ENCODE results near the gene LRRFIP1.

Gene LRRFIP1

DNA sequence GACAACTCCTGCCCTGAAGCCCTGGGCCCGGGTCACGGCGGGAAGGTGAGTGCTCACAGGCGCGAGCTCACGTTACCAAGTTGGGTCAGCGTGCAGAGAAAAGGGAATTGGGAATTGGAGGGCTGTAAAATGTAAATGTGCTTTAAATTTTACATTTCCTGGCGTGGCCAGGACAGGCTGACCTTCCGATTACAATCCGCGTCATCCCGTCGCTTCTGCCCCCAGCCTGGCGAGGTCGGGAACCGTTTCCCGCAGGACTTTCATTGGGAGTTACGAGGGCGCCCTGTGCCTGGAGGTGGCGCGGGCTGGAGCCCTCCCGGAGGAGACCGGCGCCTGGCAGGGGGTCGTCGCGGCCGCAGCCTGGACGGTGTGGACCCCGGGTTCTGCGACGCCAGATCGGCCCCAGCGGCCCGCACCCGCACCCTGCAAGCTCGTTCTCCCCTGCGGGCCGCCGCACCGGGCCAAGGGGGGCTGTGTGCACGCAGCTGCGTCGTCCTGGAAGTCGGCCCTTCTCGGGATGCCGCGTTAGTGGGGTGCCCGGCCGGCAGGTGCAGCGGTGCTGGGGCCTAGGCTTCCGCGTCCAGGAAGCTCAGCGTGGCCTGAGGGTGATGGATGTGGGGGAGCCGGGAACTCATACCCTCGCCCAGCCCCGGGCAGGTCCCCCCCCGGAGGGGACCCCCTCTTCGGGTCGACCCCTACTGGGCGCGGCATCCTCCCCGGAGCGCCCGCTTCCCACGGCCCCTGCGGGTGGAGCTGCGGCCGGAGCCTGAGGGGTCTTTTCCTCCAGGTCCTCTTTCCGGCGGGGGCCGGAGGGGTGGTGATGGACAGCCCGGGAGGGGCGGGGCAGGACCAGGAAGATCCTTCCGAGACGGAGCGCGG is 63.9 kb downstream of the LRRFIP1 start:
- peak; percentile 58 for DNase-seq

DNA sequence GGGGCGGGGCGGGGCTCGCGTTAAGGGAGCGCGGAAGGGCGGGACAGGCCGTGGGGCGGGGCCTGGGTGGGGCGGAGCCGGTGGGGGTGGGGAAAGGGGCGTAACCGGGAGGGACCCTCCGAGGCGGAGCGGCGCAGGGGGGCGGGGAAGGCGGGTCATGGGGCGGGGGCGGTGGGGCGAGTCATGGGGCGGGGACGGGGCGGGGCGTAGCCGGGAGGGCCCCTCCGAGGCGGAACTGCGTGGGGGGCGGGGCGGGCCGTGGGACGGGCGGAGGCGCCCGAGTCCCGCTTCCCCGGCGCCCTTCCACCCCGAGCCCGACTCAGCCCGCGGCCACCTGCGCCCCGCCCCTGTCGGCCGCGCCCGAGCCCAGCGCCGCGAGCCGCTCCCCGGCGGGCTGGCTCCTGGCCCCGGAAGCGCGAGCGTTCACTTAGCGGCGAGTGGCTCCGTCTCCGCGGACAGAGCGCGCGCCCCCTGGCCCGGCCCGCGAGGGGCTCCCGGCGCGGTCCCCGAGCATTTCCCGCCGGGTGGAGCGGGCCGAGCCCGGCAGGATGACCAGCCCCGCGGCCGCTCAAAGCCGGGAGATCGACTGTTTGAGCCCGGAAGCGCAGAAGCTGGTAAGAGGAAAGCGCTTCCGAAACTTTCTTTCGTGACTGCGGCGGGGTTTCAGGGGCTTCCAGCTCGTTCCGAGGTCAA is 64.7 kb downstream of the LRRFIP1 start:
- peak; percentile 97 for DNase-seq

DNA sequence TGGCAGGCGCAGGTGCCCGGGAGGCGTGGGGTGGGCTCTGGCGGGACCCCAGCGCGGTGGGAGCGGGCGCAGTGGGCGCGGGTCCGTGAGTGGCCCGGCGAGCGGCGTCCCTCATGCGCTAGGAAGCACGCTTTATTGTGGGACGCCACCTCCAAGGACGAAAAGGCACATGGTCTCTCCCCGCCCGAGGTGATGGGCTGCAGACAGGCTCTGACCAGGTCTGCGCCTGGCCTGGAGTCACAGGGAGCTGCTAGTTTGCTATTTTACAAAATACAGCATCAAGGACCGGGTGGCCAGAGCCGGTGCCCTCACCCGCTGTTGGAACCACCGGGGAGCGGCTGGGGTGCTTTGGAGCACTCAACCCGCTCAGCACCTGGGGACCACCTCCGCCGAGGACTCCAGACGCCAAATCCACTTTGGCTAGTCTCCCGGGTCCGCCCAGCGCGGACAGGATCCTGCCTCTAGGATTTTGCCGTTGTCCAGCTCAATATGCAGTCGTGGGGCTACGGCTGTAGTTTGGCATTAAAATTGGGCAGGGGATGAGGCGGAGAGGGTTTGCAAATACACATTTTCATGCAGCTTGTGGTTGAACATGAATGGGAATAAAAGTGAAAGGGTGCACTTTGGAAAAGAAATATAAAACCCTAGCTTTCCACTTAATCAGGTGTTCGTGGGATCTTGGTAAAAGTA is 65.4 kb downstream of the LRRFIP1 start:
- peak; percentile 58 for DNase-seq

DNA sequence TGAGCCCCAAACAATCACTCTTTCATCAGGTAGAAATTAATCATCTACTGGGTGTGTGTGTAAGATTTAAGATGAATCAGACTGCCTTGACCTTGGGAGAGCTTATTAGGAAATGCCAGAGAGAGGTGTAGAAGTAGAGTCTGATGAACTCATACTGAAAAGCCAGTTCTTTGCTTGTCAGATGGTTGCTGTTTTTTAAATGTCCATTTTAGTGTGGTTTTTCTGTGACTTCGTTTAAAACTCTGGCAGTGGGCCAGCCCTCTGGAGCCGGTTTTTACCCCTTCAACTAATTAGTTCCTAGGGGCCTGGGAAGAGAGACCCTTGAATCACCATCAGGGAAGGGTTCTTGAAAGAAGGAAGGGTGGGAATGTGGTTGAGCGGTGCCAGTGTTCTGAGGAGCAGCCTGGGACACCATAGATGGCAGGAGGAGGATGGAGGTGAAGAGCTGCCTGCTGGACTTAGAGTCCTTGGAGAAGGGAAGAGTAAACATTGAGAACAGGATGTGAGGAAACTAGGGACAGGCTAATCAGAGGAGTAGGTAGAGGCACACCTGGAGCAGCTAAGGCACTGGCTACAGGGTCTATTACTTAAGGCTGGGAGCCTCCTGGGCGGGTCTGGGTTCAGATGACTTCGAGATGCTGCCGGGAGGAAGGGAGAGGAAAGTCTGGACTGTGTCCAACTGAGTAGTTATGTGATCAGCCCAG is 66.1 kb downstream of the LRRFIP1 start:
- DNase-seq: peak; percentile 71

DNA sequence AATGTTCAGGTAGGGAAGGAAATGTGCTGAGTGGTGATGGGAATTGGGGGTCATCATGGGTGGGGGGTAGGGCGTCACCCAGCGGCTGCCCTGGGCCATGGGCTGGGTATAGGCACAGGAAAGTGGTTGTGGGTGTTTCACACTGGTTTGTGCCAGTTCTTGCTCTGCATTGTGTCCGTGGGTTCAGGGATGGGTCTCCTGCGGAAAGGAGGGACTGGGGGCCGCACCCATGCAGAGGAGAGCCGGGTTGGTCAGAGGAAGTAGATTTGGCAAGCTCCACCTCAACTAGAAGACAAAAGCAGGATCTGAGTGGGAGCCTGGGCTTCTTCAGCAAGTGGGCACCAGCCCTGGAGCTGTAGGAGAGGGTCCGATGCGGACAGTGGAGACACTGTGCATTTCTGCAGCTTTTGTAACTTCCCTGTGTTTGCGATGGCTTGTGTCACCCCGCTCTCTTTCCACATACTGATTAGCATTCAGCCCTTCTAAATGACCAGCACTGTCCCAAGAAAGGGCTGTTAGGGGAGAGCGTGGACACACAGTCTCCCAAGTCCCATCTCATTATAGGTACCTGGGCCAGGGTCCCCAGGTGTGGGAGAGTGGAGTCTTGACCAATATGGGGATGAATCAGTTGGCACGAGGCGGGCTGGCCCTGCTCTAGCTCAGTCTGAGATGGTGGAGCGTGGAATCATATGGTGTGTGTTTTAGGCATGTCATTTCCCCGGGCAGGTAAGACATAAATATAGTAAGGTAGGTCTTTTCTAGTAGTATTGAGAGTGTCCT is 67.2 kb downstream of the LRRFIP1 start:
- peak; percentile 75 for DNase-seq

DNA sequence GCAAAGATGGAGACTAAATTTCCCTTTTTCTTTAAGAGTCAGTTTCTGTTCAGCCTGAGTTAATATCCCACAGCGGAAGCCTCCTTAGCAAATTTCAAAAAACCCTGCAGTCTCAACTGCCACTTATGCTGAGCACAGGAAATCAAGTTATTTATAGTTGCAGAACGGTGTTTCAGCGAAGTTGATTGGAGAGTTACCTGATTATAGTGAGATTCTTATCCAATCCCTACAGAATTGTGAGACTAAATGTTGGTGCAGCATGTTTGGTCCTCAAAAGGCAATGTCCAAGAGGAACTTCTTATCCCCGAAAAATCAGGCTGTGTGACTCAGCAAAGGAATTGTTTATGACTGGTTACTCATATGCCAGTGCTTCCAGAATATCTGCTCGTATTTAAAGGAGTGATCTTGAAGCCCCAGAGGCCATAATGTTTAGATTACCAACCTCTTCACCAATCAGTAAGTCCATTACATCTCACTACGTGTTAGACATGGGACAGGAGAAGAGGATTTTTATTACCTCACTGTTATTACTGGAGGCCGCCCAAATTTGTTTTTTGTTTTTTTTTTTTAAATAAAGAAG is 67.9 kb downstream of the LRRFIP1 start:
- DNase-seq: peak; percentile 77

DNA sequence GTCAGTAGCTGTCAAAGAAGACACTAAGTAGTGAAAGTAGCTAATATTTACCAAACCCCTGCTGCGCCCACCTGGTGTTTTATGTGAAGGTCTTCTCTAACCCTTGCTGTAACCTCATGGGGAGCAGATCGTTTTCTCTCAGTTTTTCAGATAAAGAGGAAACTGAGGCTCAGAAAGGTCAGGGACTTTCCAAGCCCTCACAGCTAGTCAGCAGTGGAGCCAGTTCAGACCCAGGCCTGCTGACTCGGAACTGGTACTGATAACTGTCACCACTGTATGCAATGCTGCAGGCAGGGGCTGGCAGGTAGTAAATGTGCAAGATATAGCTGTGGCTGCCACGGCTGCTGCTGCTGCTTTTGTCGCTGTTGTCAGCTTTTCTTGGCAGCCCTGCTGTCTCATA is 69.1 kb downstream of the LRRFIP1 start:
- peak; percentile 36 for DNase-seq

- DNase-seq: peak; percentile 64
Observed at GRCh38 chr2:237697586-237698357, 70.4 kb downstream of the LRRFIP1 start.

- DNase-seq: no peak
Observed at GRCh38 chr2:237698358-237698694, 70.9 kb downstream of the LRRFIP1 start.

DNA sequence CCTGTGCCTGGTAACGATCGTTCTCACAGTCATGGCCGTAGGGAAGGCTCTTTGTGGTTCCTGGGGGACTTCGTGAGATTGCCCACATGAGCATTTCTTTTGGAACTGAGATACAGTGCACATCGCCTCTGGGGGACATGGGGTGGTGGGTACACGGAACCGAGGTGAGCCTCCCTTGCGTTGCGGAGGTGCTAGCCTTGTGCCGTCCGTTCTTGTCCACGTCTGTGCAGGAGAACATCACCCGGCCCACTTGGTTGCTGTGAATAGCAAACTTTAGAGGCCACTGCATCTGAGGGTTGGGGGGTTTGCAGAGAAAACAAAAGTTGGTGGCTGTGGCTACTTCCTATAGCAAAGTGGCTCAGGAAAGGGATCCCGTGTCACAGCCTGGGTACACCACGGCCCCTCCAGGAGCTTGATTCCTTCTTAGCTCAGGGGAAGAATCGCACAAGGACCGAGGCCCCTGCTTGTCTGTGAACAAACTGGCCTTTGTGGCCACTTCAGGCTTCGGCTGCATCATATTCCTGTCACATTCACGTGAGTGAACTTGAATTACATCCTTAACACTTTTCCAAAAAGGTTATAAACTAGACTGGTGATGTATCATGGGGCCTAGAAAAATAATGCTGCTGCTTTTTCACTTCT is 72.6 kb downstream of the LRRFIP1 start:
- no peak for DNase-seq

- peak; percentile 69 for DNase-seq
Observed at GRCh38 chr2:237700512-237701032, 73.2 kb downstream of the LRRFIP1 start.

DNA sequence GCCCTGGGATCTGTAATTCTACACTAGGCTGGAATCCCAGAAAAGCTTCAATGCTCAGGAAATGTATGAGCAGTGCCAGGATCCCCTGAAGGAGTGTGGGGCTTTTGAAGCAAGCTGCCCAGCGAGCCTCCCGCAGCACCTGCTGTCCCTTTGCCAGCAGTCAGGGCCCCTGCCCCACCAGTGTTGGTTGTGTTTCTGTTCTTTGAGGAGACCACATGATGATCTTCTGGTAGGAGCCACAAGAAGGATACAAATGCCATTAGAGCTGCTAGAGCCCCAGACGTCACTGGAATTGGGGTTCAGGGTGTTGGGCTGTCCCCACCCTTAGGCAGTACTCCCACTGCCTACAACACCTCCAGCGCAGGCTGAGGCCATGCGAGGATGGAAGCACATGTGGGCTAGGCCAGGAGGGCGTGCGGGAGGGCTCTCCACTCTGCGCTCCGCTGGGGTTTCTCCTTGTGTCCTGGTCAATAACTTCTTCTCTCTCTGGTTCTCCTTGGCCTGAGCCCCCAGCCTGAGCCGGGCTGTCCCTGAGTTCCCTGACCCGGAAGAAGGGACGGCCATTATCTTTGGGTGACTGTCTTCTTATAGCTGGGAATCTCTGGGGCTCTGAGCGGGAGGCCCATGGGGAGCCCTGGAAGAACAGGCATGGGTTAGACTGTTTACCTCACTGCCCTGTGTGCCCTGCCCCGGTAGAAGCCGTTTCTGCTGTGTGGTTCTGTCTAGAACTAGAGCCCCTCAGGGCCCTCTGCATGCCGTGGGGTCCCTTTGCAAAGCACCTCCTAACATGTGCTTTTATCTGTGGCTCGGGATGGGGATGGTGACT is 73.9 kb downstream of the LRRFIP1 start:
- DNase-seq: no peak

- DNase-seq: peak; percentile 78
Observed at GRCh38 chr2:237701859-237702390, 74.5 kb downstream of the LRRFIP1 start.

DNA sequence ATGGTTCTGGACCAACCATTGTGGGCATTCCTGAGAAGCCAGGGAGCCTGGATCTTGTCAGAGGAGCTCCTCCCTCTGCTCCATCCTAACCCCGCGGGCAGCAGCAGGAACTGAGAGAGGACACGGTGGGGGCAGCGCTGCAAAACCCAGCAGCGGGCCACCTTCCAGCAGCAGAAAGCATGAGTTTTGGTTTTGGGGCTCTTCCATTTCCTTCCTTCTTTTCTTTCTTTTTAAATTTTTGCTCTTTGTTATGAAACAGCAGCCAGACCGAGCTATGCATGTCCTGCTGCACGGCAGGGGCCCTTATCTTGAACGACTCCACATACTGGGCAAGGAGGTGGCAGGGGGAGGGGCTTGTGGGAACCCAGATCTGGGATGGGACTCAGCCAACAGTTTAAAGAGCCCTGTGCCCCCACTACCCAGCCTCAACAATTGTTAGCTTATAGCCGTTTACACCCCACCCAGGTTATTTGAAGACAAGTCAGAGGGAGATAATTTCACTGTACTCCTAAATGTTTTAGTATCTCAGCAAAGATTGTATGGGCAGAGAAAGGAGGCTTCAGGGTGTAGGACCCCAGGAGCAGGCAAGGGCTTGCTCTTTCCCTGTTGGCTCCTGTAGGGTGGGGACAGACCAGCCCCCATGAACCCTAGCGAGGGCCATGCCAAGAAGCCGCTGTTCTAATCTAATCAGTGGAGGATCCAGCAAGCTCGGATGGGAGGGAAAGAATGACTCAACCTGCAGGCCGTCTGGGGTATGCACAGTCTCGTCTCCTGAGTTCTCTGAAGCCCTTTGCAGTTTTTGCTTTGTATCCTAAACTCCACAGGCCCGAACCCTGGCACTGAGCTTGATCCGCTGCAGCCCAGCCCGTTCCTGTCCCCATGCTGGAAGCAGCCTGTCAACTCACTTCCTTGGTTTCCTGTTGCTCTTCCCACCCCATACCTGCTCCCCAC is 75.3 kb downstream of the LRRFIP1 start:
- DNase-seq: peak; percentile 95

- DNase-seq: peak; percentile 63
Observed at GRCh38 chr2:237704501-237705434, 77.4 kb downstream of the LRRFIP1 start.

GRCh38 chr2:237706257-237706656 is 78.9 kb downstream of the LRRFIP1 start:
- DNase-seq: no peak

- DNase-seq: no peak
Observed at GRCh38 chr2:237708065-237708398, 80.6 kb downstream of the LRRFIP1 start.

Measured in hematopoietic multipotent progenitor cell treated with erythropoietin and hydrocortisone succinate and interleukin-3 and kit ligand, for 4 days (in vitro differentiated cells).